Activated T-cell treated with anti-CD3 and anti-CD28 coated beads, Interleukin-2, amount 50 U/mL, for 48 hours (primary cell): ENCODE data around the gene ZC3H12A.

ENCODE experiments used
- DNase-seq, 2 experiments: peaks; one replicate each; pipeline ENCODE4 v3.0.0-alpha.2; 2020

The ZC3H12A gene

GRCh38 chr1:37479255-37480124 is 5.1 kb downstream of the ZC3H12A start:
- DNase-seq: peak; percentile 92 to 93

DNA sequence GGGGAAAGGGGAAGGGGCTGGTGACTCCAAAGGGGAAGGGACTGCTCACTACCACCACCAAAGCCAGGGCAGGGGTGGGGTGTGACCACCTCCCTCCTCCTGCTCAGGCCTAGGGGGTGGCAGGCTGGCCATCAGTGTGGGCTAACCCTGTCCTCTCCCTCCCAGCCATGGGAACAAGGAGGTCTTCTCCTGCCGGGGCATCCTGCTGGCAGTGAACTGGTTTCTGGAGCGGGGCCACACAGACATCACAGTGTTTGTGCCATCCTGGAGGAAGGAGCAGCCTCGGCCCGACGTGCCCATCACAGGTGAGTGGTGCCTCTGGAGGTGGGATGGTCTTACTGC is 5.7 kb downstream of the ZC3H12A start:
- no peak for DNase-seq

DNA sequence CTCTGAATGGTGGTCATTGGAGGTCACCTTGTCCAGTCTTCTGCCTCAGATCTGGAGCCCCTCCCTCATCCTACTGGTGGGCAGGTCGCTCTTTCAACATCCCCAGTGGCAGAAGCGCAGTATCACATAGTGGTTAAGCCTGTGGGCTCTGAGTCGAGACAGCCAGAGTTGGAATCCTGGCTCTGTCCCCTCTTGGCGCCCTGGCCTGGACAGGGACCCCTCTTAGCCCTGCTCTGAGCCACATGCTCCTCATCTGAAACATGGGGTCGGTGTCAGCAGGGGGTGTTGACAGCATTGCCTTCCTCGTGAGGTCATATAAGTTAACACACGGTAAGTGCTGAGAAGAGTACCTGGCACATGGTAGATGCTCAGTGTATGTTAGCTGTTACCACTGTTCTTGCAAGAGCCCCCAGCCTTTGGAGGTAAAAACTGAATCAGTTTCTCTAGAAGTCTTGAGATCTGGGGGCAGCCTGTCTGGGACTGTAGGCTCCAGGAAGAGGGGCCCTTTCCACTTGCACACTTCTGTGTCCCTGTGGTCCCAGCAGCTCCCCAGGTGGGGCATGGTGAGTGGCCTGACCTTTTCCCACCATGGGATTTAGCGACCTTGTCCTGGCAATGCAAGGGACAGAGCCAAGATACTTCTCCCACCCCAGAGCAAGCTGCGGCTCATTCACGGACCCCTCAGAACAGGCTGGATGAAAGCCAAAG is 6.4 kb downstream of the ZC3H12A start:
- DNase-seq: no peak

DNA sequence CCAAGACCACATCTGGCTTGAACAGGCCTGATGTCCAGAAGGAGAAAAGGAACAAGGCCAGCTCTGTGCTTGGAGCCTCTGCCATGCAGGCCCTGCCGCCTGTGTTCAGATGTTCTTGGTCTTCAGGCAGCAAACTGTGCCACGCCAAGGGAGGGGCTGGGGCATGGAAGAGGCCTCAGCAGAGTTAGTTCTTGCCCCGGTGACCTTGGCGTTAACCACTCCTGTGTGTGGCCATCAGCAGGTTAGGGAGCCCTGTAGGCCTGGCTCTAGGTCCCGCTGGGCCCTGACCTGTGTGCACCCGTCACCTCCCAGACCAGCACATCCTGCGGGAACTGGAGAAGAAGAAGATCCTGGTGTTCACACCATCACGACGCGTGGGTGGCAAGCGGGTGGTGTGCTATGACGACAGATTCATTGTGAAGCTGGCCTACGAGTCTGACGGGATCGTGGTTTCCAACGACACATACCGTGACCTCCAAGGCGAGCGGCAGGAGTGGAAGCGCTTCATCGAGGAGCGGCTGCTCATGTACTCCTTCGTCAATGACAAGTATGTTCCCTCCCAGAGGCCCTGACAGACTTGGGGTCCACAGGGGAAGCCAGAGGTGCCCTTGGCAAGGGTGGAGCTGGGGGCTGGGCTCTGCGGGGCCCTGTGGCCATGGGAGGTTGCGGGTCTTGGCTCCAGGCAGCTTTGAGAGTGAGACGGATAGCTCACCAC is 7.1 kb downstream of the ZC3H12A start:
- peak; percentile 66 to 70 for DNase-seq

DNA sequence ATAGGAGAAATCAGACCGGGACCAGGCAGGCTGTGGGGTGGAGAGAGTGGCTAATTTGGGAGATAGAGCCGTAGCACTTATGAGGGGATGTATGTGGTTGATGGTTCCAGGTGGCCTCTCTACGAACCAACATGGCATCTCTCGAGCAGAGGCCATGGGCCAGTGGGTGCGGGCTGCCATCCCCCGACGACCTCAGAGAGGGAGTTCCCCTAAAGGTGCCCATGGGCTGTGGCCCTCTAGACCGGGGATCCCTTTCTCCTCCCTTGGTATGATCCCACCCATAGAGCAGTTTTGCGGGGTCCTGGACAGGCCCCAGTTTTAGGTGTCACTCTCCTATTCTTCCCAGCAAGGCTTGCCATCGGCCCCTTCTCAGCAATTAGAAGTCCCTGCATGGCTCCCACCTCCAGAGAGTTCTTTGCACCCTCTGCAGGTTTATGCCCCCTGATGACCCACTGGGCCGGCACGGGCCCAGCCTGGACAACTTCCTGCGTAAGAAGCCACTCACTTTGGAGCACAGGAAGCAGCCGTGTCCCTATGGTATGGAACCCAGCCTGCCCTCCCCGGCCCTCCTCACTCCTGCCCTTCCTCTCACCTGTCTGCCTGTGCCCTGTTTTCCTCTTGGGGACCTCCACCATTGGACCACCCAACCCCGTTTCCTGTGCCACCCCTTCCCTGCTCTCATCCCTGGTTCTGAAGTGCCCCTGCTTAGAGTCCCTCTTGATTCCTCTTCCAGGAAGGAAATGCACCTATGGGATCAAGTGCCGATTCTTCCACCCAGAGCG is 7.8 kb downstream of the ZC3H12A start:
- DNase-seq: no peak

DNA sequence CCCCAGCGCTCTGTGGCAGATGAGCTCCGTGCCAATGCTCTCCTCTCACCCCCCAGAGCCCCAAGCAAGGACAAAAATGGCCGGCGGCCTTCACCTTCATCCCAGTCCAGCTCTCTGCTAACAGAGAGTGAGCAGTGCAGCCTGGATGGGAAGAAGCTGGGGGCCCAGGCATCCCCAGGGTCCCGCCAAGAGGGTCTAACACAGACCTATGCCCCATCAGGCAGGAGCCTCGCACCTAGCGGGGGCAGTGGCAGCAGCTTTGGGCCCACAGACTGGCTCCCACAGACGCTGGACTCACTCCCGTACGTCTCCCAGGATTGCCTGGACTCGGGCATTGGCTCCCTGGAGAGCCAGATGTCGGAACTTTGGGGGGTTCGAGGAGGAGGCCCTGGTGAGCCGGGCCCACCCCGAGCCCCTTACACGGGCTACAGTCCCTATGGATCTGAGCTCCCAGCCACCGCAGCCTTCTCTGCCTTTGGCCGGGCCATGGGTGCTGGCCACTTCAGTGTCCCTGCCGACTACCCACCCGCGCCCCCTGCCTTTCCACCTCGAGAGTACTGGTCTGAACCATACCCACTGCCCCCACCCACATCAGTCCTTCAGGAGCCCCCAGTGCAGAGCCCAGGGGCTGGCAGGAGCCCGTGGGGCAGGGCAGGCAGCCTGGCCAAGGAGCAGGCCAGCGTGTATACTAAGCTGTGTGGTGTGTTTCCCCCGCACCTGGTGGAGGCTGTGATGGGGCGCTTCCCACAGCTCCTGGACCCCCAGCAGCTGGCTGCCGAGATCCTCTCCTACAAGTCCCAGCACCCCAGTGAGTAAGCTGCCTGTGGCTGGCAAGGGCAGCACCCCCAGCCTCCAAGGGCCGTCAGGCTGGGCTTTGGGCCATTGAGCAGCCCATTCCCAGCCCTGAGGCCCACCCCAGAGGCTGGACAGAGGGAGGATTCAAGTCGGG is 8.7 kb downstream of the ZC3H12A start:
- DNase-seq: no peak

GRCh38 chr1:37483785-37484184 is 9.4 kb downstream of the ZC3H12A start:
- DNase-seq: no peak

GRCh38 chr1:37484325-37485051 is 10.1 kb downstream of the ZC3H12A start:
- peak in 1 of 2 experiments; percentile 27 for DNase-seq

GRCh38 chr1:37485902-37486679 is 11.7 kb downstream of the ZC3H12A start:
- DNase-seq: no peak

- DNase-seq: peak; percentile 87 to 89
Observed at GRCh38 chr1:37486680-37487618, 12.6 kb downstream of the ZC3H12A start.

DNA sequence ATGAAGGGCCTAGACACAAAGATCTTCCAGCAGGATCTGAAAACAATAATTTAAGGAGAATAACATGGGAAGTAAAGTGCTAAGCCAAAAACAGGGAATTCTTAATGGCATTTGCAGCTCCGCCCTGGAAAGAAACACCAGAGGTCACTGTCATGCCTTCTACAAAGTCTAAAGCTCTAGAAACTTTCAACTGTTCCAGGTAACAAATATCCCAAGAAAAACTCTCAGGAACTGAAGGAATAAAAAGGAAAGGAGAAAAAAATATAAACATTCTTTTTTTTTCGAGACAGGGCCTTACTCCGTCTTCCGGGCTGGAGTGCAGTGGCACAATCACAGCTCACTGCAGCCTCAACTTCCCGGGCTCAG is 13.2 kb downstream of the ZC3H12A start:
- no peak for DNase-seq

- no peak for DNase-seq
Observed at GRCh38 chr1:37493336-37494098, 19.1 kb downstream of the ZC3H12A start.

DNA sequence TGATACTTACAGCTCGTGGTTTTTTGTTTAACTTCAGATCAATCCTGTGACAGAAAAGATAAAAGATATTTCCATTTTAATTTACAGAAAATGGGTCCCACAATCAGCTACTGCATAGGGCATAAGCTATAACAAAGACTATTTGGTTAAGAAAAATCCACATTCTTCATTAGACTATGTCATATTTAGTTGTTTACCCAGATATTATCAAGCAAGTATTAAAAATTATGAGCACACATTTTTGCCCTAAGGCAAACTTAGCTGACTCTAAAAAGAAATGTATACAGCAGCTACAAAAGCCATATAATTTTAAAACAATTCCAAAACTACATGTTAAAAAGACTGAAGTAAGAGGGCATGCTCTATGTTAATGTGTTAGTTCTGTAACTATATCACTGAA is 21.5 kb downstream of the ZC3H12A start:
- no peak for DNase-seq

GRCh38 chr1:37497832-37498231 is 23.5 kb downstream of the ZC3H12A start:
- DNase-seq: no peak

- no peak for DNase-seq
Observed at GRCh38 chr1:37498872-37499617, 24.7 kb downstream of the ZC3H12A start.

DNA sequence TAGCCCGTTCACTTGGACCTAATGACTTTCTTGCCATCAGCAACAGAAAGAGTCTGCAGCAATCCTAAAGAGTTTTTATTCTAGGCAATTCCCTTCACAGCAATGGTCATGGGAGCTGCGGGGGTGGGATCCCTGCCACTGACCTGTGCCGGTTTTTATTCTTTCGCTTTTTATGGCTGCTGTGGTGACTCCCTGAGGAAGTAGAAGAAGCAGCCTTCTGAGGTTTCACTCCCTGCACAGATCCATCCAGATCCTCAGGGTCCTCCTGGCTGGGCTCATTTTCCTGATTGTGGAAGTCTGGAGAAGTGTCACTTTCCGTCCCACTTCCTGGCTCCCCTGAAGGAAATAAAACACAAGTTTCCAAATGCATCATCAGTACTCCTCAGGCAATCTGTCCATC is 27.3 kb downstream of the ZC3H12A start:
- no peak for DNase-seq

- DNase-seq: no peak
Observed at GRCh38 chr1:37502104-37502503, 27.7 kb downstream of the ZC3H12A start.
